ENCODE data around the gene TMEM101.

The TMEM101 gene

GRCh38 chr17:44005527-44006271, 9.1 kb downstream of the TMEM101 start:
- peak; percentile 10 for TF ChIP-seq CTCF (IDR thresholded peaks at IDR 0.05; ENCODE audit: low read depth, low read length)
- no peak for DNase-seq (ENCODE audit: low read depth in 2 of 2)

DNA sequence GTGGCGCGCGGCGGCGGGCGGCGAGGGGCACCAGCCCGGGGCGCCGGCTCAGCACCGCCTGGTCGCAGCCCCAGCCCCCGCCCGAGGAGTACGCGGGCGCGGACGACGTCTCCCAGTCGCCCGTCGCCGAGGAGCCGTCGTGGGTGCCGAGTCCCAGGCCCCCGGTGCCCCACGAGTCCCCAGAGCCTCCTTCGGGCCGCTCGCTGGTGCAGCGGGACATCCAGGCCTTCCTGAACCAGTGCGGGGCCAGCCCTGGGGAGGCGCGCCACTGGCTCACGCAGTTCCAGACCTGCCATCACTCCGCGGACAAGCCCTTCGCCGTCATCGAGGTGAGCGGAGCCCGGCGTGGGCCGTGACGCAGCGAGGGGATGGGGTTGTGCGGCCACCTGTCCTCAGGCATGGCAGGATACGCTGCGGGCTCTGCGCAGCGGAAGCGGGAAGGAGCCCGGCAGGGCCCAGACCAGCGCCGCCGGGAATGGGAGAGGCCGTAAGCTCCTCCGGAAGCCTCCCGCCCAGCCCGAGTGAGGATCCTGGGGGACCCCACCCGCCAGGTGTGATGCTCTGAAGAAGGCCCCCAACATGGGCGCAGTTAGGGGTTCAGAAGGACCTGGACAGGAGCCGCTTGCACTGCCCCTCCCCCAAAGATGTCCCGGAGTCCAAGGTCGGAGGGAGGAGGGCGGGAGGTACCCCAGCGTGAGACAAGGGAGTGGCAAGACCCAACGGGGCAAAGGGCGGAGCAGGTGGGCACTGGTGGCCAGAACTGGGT, 9.8 kb downstream of the TMEM101 start:
- DNase-seq (ENCODE audit: low read depth in 2 of 2), result no peak
- H3K4me3 ChIP-seq (replicated peaks in 1 of 2; ENCODE audit: low read depth in 2 of 2, low read length in 2 of 2), result peak overlapping the region; percentile 35 to 59
- no peak for TF ChIP-seq CTCF (IDR thresholded peaks at IDR 0.05; ENCODE audit: low read depth, low read length)

More at GRCh38 chr17:44005527-44006271, 9.1 kb downstream of the TMEM101 start:
- peak overlapping the region; percentile 59 to 70 for H3K4me3 ChIP-seq (replicated peaks in 1 of 2; ENCODE audit: low read depth in 2 of 2, low read length in 2 of 2)

DNA sequence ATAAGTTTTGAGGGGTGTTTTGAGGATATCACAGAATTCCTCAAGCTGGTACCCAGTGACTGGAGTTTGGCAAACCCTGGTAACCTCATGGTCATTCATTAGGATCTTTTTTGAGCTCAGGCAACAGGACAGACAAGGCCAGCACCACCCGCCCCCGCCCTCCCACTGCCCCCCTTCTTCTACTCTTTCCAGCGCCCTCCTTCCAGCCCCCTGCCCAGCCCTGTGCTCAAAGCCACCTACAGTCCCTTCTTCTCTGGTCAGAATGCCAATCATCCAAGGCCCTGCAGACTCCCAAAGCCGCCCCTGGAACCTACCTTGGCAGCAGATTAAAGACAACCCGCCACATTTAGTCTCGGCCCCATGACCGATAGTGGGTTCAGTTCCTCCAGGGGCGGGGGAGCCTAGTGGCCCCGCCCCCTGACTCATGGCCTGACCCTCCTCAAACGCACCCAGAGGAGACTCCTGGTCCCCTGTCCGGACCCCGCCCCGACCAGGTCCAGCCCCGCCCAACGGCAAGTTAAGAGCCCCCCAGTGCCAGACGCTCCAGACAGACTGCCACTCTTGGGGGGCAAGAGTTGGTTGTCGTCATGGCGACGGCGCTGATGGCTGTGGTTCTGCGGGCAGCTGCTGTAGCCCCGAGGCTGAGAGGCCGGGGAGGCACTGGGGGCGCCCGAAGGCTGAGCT, 10.5 kb downstream of the TMEM101 start, which contains the start of gene NAGS:
Gene NAGS, plus strand, starts transcription at position 546 of the 684 bp plus-strand sequence. Its CDS starts 42 bp downstream, at position 588.
- TF ChIP-seq CTCF (IDR thresholded peaks at IDR 0.05; ENCODE audit: low read depth, low read length), result no peak
- H3K4me3 ChIP-seq (replicated peaks in 1 of 2; ENCODE audit: low read depth in 2 of 2, low read length in 2 of 2), result peak within 1 kb of the TSS; percentile 35 to 59
- no peak for DNase-seq (ENCODE audit: low read depth in 2 of 2)

DNA sequence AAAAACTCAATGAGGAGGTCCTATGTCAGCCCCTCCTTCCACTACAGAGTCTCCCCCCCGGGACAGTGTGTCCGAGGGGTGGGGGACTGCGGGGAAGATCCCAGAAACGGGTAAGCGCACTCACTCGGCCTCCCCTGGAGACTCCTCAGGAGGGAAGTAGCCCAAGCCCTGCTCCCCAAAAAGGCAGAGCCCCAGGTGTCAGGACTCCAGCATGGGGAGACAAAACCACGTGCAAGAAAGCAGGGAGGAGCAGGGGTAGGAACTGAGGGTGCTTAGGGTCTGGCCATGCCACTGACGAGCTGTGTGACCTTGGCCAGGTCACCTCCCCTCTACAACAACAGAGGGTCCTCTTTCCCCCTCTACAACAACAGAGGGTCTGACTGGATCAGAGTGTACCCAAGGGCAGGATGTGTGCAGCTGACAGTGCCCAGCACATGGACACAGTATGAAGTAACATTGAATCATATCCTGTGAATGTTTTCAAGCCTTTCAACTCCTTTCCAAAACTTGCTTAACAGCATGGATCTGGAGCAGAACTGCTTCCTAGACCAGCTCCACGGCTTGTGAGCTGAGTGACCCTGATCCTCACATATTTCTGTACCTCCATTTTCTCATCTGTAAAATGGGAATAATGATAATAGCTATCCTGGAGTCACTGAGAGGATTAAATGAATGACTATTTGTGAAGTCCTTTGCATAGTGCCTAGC, 12.5 kb downstream of the TMEM101 start:
- no peak overlapping the region for H3K4me3 ChIP-seq (replicated peaks in 1 of 2; ENCODE audit: low read depth in 2 of 2, low read length in 2 of 2)
- DNase-seq (ENCODE audit: low read depth in 2 of 2), result peak; percentile 91 to 94
- no peak for TF ChIP-seq CTCF (IDR thresholded peaks at IDR 0.05; ENCODE audit: low read depth, low read length)

DNA sequence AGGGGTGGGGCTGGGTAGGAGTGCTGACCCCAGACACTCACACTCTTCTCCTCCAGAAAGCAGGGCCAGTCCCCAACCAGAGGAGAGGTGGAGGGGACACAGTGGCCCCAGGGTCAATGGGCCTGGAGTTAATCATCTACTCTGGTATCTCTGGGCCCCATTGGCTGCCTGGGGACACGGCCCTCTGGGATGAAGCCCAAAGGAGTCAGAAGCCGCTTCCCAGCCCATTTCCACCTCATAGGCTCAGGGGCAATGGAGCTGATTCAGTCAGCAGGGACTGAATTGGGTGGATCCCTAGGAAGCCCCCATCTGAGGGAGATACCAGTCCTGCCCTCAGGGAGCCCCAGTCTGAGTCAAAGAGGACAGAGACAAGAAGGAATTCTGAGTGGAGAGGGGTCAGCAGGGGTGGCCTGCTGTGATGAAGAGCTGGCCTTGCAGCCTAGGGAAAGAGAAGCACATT, 13.3 kb downstream of the TMEM101 start:
- TF ChIP-seq CTCF (IDR thresholded peaks at IDR 0.05; ENCODE audit: low read depth, low read length), result no peak
- no peak overlapping the region for H3K4me3 ChIP-seq (replicated peaks in 1 of 2; ENCODE audit: low read depth in 2 of 2, low read length in 2 of 2)
- DNase-seq (ENCODE audit: low read depth in 2 of 2), result no peak

- no peak for TF ChIP-seq CTCF (IDR thresholded peaks at IDR 0.05; ENCODE audit: low read depth, low read length)
- H3K4me3 ChIP-seq (replicated peaks in 1 of 2; ENCODE audit: low read depth in 2 of 2, low read length in 2 of 2), result no peak overlapping the region
- DNase-seq (ENCODE audit: low read depth in 2 of 2), result no peak
Observed at GRCh38 chr17:44000871-44001460, 13.8 kb downstream of the TMEM101 start.
